HepG2 (cell line): ENCODE results near the gene C11orf91. TPM values are rescaled to one million over a fixed set of nuclear protein-coding genes. Genes with fewer than 3 reads are reported as not detected.

Source experiments
- EP300 ChIP-seq, 3 experiments: sonication (generic) in 1 of 3; formaldehyde crosslinking in 1 of 3; IDR thresholded peaks; 2 replicates each; pipeline versions ENCODE4 v1.5.1 to v1.6.1; 2011 to 2020; ENCODE audit warnings: low read depth in 2 of 3, low read length in 2 of 3, borderline replicate concordance in 1 of 3, improper control_type of control experiment in 1 of 3, mild to moderate bottlenecking in 1 of 3, missing genetic modification reagents in 1 of 3, moderate library complexity in 1 of 3
- GLI4 ChIP-seq: sonication (generic); formaldehyde crosslinking; IDR thresholded peaks from 2 replicates; pipeline ENCODE4 v1.5.1; 2020; ENCODE audit warnings: missing genetic modification reagents, mild to moderate bottlenecking, moderate library complexity, borderline replicate concordance
- HOMEZ ChIP-seq: IDR thresholded peaks from 2 replicates; pipeline ENCODE4 v1.6.1; 2016; ENCODE audit warnings: low read depth
- MED8 ChIP-seq: sonication (generic); formaldehyde crosslinking; IDR thresholded peaks from 2 replicates; pipeline ENCODE4 v1.8.1; 2023; ENCODE audit warnings: mild to moderate bottlenecking, missing genetic modification reagents; ENCODE audit not compliant: insufficient replicate concordance
- TFE3 ChIP-seq: IDR thresholded peaks from 2 replicates; pipeline ENCODE4 v1.6.1; 2016
- ZBTB40 ChIP-seq, 2 experiments: fragments of 450-650 bp in 1 of 2; sonication (generic) in 1 of 2; formaldehyde crosslinking in 1 of 2; IDR thresholded peaks; 2 replicates each; pipeline versions ENCODE4 v1.6.1 to v1.8.0; 2016 to 2022; ENCODE audit warnings: antibody characterized with exemption in 1 of 2, mild to moderate bottlenecking in 1 of 2, missing genetic modification reagents in 1 of 2
- ZFX ChIP-seq: sonication (generic); formaldehyde crosslinking; IDR thresholded peaks from 2 replicates; pipeline ENCODE4 v1.4.0; 2020; ENCODE audit warnings: mild to moderate bottlenecking, low read depth, missing genetic modification reagents, moderate library complexity
- ZNF260 ChIP-seq: sonication (generic); formaldehyde crosslinking; IDR thresholded peaks from 2 replicates; pipeline ENCODE4 v1.4.0; 2020; ENCODE audit warnings: missing genetic modification reagents, low read depth, mild to moderate bottlenecking, borderline replicate concordance
- ZNF264 ChIP-seq: sonication (generic); formaldehyde crosslinking; IDR thresholded peaks from 2 replicates; pipeline ENCODE4 v1.4.0; 2020; ENCODE audit warnings: missing genetic modification reagents
- ZNF350 ChIP-seq: sonication (generic); formaldehyde crosslinking; IDR thresholded peaks from 2 replicates; pipeline ENCODE4 v1.4.0; 2020; ENCODE audit warnings: mild to moderate bottlenecking, low read depth, missing genetic modification reagents, borderline replicate concordance
- ZNF383 ChIP-seq: sonication (generic); formaldehyde crosslinking; IDR thresholded peaks from 2 replicates; pipeline ENCODE4 v1.4.0; 2020; ENCODE audit warnings: missing genetic modification reagents, mild to moderate bottlenecking, borderline replicate concordance
- ZNF629 ChIP-seq: sonication (generic); formaldehyde crosslinking; conservative IDR thresholded peaks from 2 replicates; pipeline ENCODE4 v1.5.0; 2020; ENCODE audit warnings: missing genetic modification reagents
- ZNF691 ChIP-seq: sonication (generic); formaldehyde crosslinking; IDR thresholded peaks from 2 replicates; pipeline ENCODE4 v1.4.0; 2020; ENCODE audit warnings: missing genetic modification reagents, low read depth, mild to moderate bottlenecking, borderline replicate concordance
- polyA plus RNA-seq, 8 experiments: library from polyadenylated mRNA; depleted of rRNA in 3 of 8; stranded (reverse) in 7 of 8; unstranded in 1 of 8; fragments of >200 nt; fragmentation: Illumina TruSeq in 4 of 8; extraction: Trizol in 4 of 8; gene quantifications; 2 replicates each; pipeline versions ENCODE4 v1.2.1 to v1.2.3, GENCODE V29; 2011 to 2016; ENCODE audit warnings: low read depth in 4 of 8, missing spikeins in 1 of 8, mixed read lengths in 1 of 8; ENCODE audit not compliant: insufficient read depth in 1 of 8
- total RNA-seq, 5 experiments: library from RNA; depleted of rRNA; stranded (reverse); fragments of >200 nt; fragmentation: Illumina TruSeq; extraction: Trizol; gene quantifications; 2 replicates each; pipeline ENCODE4 v1.2.3, GENCODE V29; 2016; ENCODE audit warnings: low read depth in 1 of 5

C11orf91 gene
- total and polyA plus RNA-seq, 2 of the 13 experiments (the other 11 are each of a cell fraction or from before 2014, with no cell fraction given), result 0.35 TPM; not detected in 1

GRCh38 chr11:33691066-33691864, 9.4 kb downstream of the C11orf91 start (continued):
- TF ChIP-seq MED8 (CRISPR knock-in tag) (no peak), ZNF383 (CRISPR knock-in tag) (no peak), ZNF629 (CRISPR knock-in tag) (no peak), ZNF350 (CRISPR knock-in tag) (peak; percentile 21; the same call in 1 of the 2 replicates), EP300 (IDR thresholded peaks at IDR 0.05; ENCODE audit: low read depth in 2 of 2, low read length in 2 of 2) (peak in 1 of 2 experiments; percentile 82; a peak in 2 of 4 replicates), EP300 (CRISPR knock-in tag; IDR thresholded peaks at IDR 0.05; ENCODE audit: borderline replicate concordance) (no peak), ZNF691 (CRISPR knock-in tag) (no peak), ZFX (CRISPR knock-in tag) (no peak; the same call in 1 of the 2 replicates), ZNF260 (CRISPR knock-in tag) (no peak), ZNF264 (CRISPR knock-in tag) (peak; percentile 58; the same call in 1 of the 2 replicates), HOMEZ (CRISPR knock-in tag) (0 out of 2 replicates have a peak, but pooled peaks have one; percentile 27), GLI4 (CRISPR knock-in tag) (no peak), TFE3 (CRISPR knock-in tag) (0 out of 2 replicates have a peak, but pooled peaks have one; percentile 44), ZBTB40 (IDR thresholded peaks at IDR 0.05) (no peak), ZBTB40 (CRISPR knock-in tag; IDR thresholded peaks at IDR 0.05) (no peak)
